IMR-90 (cell line): ENCODE data around the gene COL25A1. TPM values are rescaled to one million over a fixed set of nuclear protein-coding genes. Genes with fewer than 3 reads are reported as not detected.

Experiments used
- ATAC-seq: fragments of 200-7000 bp; cut with Tn5 transposase; 2 replicates; pipeline ENCODE4 v1.9.1; 2020; ENCODE audit warnings: low read depth, mild to moderate bottlenecking, moderate library complexity
- BruUV-seq: library from RNA; stranded (reverse); fragments of 400-500 nt; replicated peaks from 2 replicates; lab custom pipeline; 2021; lab: Mats Ljungman, UMichigan
- CTCF ChIA-PET: fragments of 300-600 bp; formaldehyde crosslinking; extraction: SDS; loops from one replicate; lab custom pipeline; 2021; ENCODE audit warnings: antibody characterized with exemption; lab: Yijun Ruan, JAX
- POLR2A ChIA-PET: fragments of 300-600 bp; sonication (Branson Sonifier 250); formaldehyde crosslinking; loops from one replicate; lab custom pipeline; 2022; ENCODE audit warnings: antibody characterized with exemption; ENCODE audit not compliant: unreplicated experiment; lab: Charles Lee
- DNase-seq: peaks from one replicate; pipeline ENCODE4 v3.0.0; 2013
- H2AFZ ChIP-seq: replicated peaks from 2 replicates; pipeline ENCODE3; 2013; ENCODE audit warnings: low read length, mild to moderate bottlenecking; ENCODE audit not compliant: poor library complexity
- H2AK5ac ChIP-seq: 2 replicates; pipeline ENCODE4 v1.6.1; 2013; ENCODE audit warnings: low read depth, low read length, inconsistent platforms
- H2AK9ac ChIP-seq: replicated peaks from 2 replicates; pipeline ENCODE3; 2013; ENCODE audit warnings: mild to moderate bottlenecking, low read depth, low read length, moderate library complexity; ENCODE audit not compliant: poor library complexity
- H2BK120ac ChIP-seq: 2 replicates; pipeline ENCODE4 v1.6.1; 2013; ENCODE audit warnings: low read depth, low read length, inconsistent platforms
- H2BK15ac ChIP-seq: 3 replicates; pipeline ENCODE4 v1.6.1; 2013; ENCODE audit warnings: low read depth, low read length, inconsistent platforms
- H2BK20ac ChIP-seq: 2 replicates; pipeline ENCODE4 v1.6.1; 2013; ENCODE audit warnings: low read depth, mild to moderate bottlenecking, inconsistent platforms, low read length, moderate library complexity
- H2BK5ac ChIP-seq: 2 replicates; pipeline ENCODE4 v1.6.1; 2013; ENCODE audit warnings: mild to moderate bottlenecking, low read depth, low read length, inconsistent platforms; ENCODE audit not compliant: poor library complexity, severe bottlenecking
- H3K14ac ChIP-seq: replicated peaks from 2 replicates; pipeline ENCODE4 v1.6.1; 2013; ENCODE audit warnings: low read depth, low read length, inconsistent platforms
- H3K18ac ChIP-seq: 2 replicates; pipeline ENCODE4 v1.6.1; 2013; ENCODE audit warnings: low read depth, low read length, control low read depth
- H3K23ac ChIP-seq: 2 replicates; pipeline ENCODE4 v1.6.1; 2013; ENCODE audit warnings: low read depth, low read length, inconsistent platforms
- H3K27ac ChIP-seq: 2 replicates; pipeline ENCODE4 v1.5.1; 2013; ENCODE audit warnings: mild to moderate bottlenecking, control low read depth, low read length; ENCODE audit not compliant: insufficient read depth
- H3K27me3 ChIP-seq: 2 replicates; pipeline ENCODE4 v1.6.1; 2013; ENCODE audit warnings: low read length; ENCODE audit not compliant: control insufficient read depth, insufficient read depth
- H3K36me3 ChIP-seq: 2 replicates; pipeline ENCODE4 v1.6.1; 2013; ENCODE audit warnings: low read length, mixed read lengths; ENCODE audit not compliant: control insufficient read depth, insufficient read depth
- H3K4ac ChIP-seq: 2 replicates; pipeline ENCODE4 v1.6.1; 2013; ENCODE audit warnings: low read depth, low read length, inconsistent platforms
- H3K4me1 ChIP-seq: 2 replicates; pipeline ENCODE4 v1.6.1; 2013; ENCODE audit warnings: low read length, mixed read lengths; ENCODE audit not compliant: control insufficient read depth, insufficient read depth
- H3K4me2 ChIP-seq: 2 replicates; pipeline ENCODE4 v1.6.1; 2013; ENCODE audit warnings: low read depth, mild to moderate bottlenecking, control low read depth, low read length, moderate library complexity
- H3K4me3 ChIP-seq: 2 replicates; pipeline ENCODE4 v1.5.1; 2013; ENCODE audit warnings: low read depth, mild to moderate bottlenecking, control low read depth, low read length, moderate library complexity; ENCODE audit not compliant: insufficient read depth
- H3K56ac ChIP-seq: 2 replicates; pipeline ENCODE4 v1.6.1; 2013; ENCODE audit warnings: low read length, inconsistent platforms; ENCODE audit not compliant: insufficient read depth; ENCODE audit errors: extremely low read depth
- H3K79me1 ChIP-seq, 2 experiments: 2 replicates each; pipeline ENCODE4 v1.6.1; 2013; ENCODE audit warnings: low read length in 2 of 2, inconsistent platforms in 1 of 2, low read depth in 1 of 2
- H3K9ac ChIP-seq: 2 replicates; pipeline ENCODE4 v1.6.1; 2013; ENCODE audit warnings: low read depth, low read length, control low read depth
- H3K9me1 ChIP-seq: 2 replicates; pipeline ENCODE4 v1.6.1; 2013; ENCODE audit warnings: low read length, inconsistent platforms; ENCODE audit not compliant: insufficient read depth
- H3K9me3 ChIP-seq: 2 replicates; pipeline ENCODE4 v1.6.1; 2013; ENCODE audit warnings: low read length; ENCODE audit not compliant: control insufficient read depth, insufficient read depth
- H4K20me1 ChIP-seq: 2 replicates; pipeline ENCODE4 v1.6.1; 2013; ENCODE audit warnings: low read length, inconsistent platforms; ENCODE audit not compliant: insufficient read depth
- H4K5ac ChIP-seq: 2 replicates; pipeline ENCODE4 v1.6.1; 2013; ENCODE audit warnings: mild to moderate bottlenecking, low read depth, low read length, control low read depth
- H4K8ac ChIP-seq, 2 experiments: 2 replicates each; pipeline ENCODE4 v1.6.1; 2013; ENCODE audit warnings: low read depth in 2 of 2, low read length in 2 of 2, control low read depth in 1 of 2, inconsistent platforms in 1 of 2
- H4K91ac ChIP-seq: 2 replicates; pipeline ENCODE4 v1.6.1; 2013; ENCODE audit warnings: low read depth, low read length, inconsistent platforms; ENCODE audit not compliant: insufficient read depth
- BHLHE40 ChIP-seq: fragments of 150-350 bp; IDR thresholded peaks from 2 replicates; pipeline ENCODE4 v1.6.1; 2016; ENCODE audit warnings: mild to moderate bottlenecking, low read depth, low read length
- CHD1 ChIP-seq: IDR thresholded peaks from 2 replicates; pipeline ENCODE4 v1.6.1; 2012; ENCODE audit warnings: low read depth, low read length, improper control_type of control experiment
- MAFK ChIP-seq: IDR thresholded peaks from 2 replicates; pipeline ENCODE4 v1.6.1; 2012; ENCODE audit warnings: low read depth, low read length, improper control_type of control experiment
- MXI1 ChIP-seq: IDR thresholded peaks from 2 replicates; pipeline ENCODE4 v1.6.1; 2012; ENCODE audit warnings: low read depth, mild to moderate bottlenecking, low read length, moderate library complexity, borderline replicate concordance
- POLR2A ChIP-seq: IDR thresholded peaks from 2 replicates; pipeline ENCODE4 v1.6.1; 2012; ENCODE audit warnings: mild to moderate bottlenecking, low read depth, low read length
- RAD21 ChIP-seq: IDR thresholded peaks from 2 replicates; pipeline ENCODE4 v1.6.1; 2012; ENCODE audit warnings: low read length, improper control_type of control experiment
- RCOR1 ChIP-seq: IDR thresholded peaks from 2 replicates; pipeline ENCODE4 v1.6.1; 2012; ENCODE audit warnings: mild to moderate bottlenecking, low read length, improper control_type of control experiment; ENCODE audit not compliant: insufficient replicate concordance
- WGBS, 2 experiments: methylation state at CpG; one replicate each; pipeline versions ENCODE4 v1.1.5 to v1.1.7; 2013; ENCODE audit warnings: missing lambda C conversion rate in 2 of 2; ENCODE audit not compliant: insufficient read length in 1 of 2; ENCODE audit errors: extremely low coverage in 2 of 2; 5-methylcytosine and 5-hydroxymethylcytosine counted together
- dilution Hi-C: fragments of 300-500 bp; cut with HindIII; formaldehyde crosslinking; loops from one replicate; pipeline ENCODE4 v1.14.3; 2018; ENCODE audit warnings: low sequenced_read_pairs; ENCODE audit not compliant: unreplicated experiment
- in situ Hi-C: fragments of 300-500 bp; cut with MboI; formaldehyde crosslinking; loops from 3 replicates; pipeline ENCODE4 v1.14.3; 2019; ENCODE audit warnings: low sequenced_read_pairs, inconsistent platforms, mixed read lengths
- intact Hi-C: fragments of 100-400 bp; cut with micrococcal nuclease; formaldehyde crosslinking; loops from 2 replicates; pipeline ENCODE4 v1.10.0; 2022
- polyA plus RNA-seq, 3 experiments: library from polyadenylated mRNA; depleted of rRNA; stranded (reverse); fragments of >200 nt; gene quantifications; 2 replicates each; pipeline ENCODE4 v1.2.3, GENCODE V29; 2012; ENCODE audit warnings: low replicate concordance in 1 of 3
- total RNA-seq: library from RNA; depleted of rRNA; stranded (reverse); fragments of >200 nt; gene quantifications from 2 replicates; pipeline ENCODE4 v1.2.3, GENCODE V29; 2012

COL25A1 gene
- total and polyA plus RNA-seq, 2 of the 4 experiments (the other 2 are of a cell fraction) = under 0.01 to 0.05 TPM

DNA sequence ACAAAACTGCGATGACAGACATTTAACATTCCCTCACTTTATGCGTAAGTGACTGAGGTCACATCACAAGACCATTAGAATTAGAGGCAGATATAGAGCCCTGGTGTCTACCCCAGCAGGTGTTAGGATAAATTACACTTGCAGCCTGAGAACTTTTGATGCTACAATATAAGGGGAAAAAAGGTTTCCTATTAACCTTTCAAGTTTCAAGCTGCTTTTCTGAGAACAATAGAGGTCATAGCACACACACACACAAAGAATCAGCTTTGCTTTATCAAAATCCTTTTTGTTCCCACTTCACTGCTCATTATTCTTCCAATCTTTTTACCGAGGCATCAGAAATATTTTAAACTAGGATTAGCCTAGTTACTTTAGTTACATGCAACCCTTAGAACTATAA is 119.8 kb downstream of the COL25A1 start:
- no peak overlapping the region for H3K4ac ChIP-seq
- H2BK120ac ChIP-seq = no peak overlapping the region
- no peak overlapping the region for H2AFZ ChIP-seq
- dilution Hi-C loops (no loop called here), intact Hi-C loops (no loop called here), in situ Hi-C loops (no loop called here)
- no peak overlapping the region for H2AK5ac ChIP-seq
- H3K23ac ChIP-seq = no peak overlapping the region
- no CpG with 5 or more reads among the region's 3 CpGs for WGBS, 2 experiments
- H3K27ac ChIP-seq = no peak overlapping the region
- H3K14ac ChIP-seq = no peak overlapping the region
- H2BK5ac ChIP-seq = no peak overlapping the region
- H2BK20ac ChIP-seq = no peak overlapping the region
- H4K5ac ChIP-seq = no peak overlapping the region
- H3K4me1 ChIP-seq = no peaks in the 10 kb centered on the region
- no peak for TF ChIP-seq POLR2A
- no peak for TF ChIP-seq CHD1
- no peak for TF ChIP-seq RCOR1
- no peak for TF ChIP-seq RAD21
- TF ChIP-seq MXI1 = no peak
- no peak for TF ChIP-seq MAFK
- TF ChIP-seq BHLHE40 = no peak
- H4K20me1 ChIP-seq = no peaks in the 10 kb centered on the region
- no peak overlapping the region for H3K56ac ChIP-seq
- H3K79me1 ChIP-seq = no peaks in the 10 kb centered on the region
- no peak overlapping the region for H3K4me2 ChIP-seq
- CTCF ChIA-PET = no interaction called here
- H4K91ac ChIP-seq = no peak overlapping the region
- no peaks in the 10 kb centered on the region; the same call in 1 of the 2 replicates for H3K27me3 ChIP-seq
- ATAC-seq (no peak), DNase-seq (no peak)
- no peaks in the 10 kb centered on the region for H3K36me3 ChIP-seq
- H2BK15ac ChIP-seq = no peak overlapping the region
- H2AK9ac ChIP-seq = no peak overlapping the region
- no peaks in the 10 kb centered on the region for H3K9me1 ChIP-seq
- no peak overlapping the region for H3K9ac ChIP-seq
- H3K18ac ChIP-seq = no peak overlapping the region
- BruUV-seq = no TSS peak
- H4K8ac ChIP-seq = no peak overlapping the region
- H3K4me3 ChIP-seq = no peak overlapping the region
- POLR2A ChIA-PET = no interaction called here
- H3K9me3 ChIP-seq = no peaks in the 10 kb centered on the region
